Tibial nerve (tissue), 4 donors: Measurements from ENCODE around the gene TAF6. TPM values are rescaled to one million over a fixed set of nuclear protein-coding genes. Genes with fewer than 3 reads are reported as not detected.

ENCODE experiments used
- DNase-seq, 2 donors: peaks; one replicate each; pipeline ENCODE4 v3.0.0-alpha.2; 2019; ENCODE audit warnings: low spot score in 2 of 2
- H3K27ac ChIP-seq, 4 donors: fragments of 200-600 bp; sonication (generic) in 3 of 4; one replicate each; pipeline ENCODE4 v1.5.1; 2017 to 2019; ENCODE audit warnings: mild to moderate bottlenecking in 1 of 4
- H3K27me3 ChIP-seq, 2 donors: fragments of 200-600 bp; sonication (generic) in 1 of 2; one replicate each; pipeline versions ENCODE4 v1.5.1 to v1.6.0; 2017 to 2019
- H3K36me3 ChIP-seq, 3 donors: fragments of 200-600 bp; sonication (generic); one replicate each; pipeline ENCODE4 v1.5.1; 2018 to 2019
- H3K4me1 ChIP-seq, 4 donors: fragments of 200-600 bp; sonication (generic) in 3 of 4; one replicate each; pipeline ENCODE4 v1.5.1; 2017 to 2019
- H3K4me3 ChIP-seq, 4 donors: fragments of 200-600 bp; sonication (generic) in 3 of 4; one replicate each; pipeline ENCODE4 v1.5.1; 2017 to 2019; ENCODE audit warnings: mild to moderate bottlenecking in 1 of 4, moderate library complexity in 1 of 4
- H3K9me3 ChIP-seq, 4 donors: fragments of 200-600 bp; sonication (generic) in 3 of 4; one replicate each; pipeline ENCODE4 v1.5.1; 2017 to 2019
- EP300 ChIP-seq, 2 donors: sonication (generic); formaldehyde crosslinking; IDR thresholded peaks; one replicate each; pipeline ENCODE4 v1.6.1; 2017; ENCODE audit warnings: antibody characterized with exemption in 2 of 2, mild to moderate bottlenecking in 1 of 2
- POLR2A ChIP-seq, 2 donors: fragments of 450-650 bp; IDR thresholded peaks; one replicate each; pipeline ENCODE4 v1.6.1; 2017; ENCODE audit warnings: antibody characterized with exemption in 2 of 2, mild to moderate bottlenecking in 2 of 2, moderate library complexity in 2 of 2
- WGBS, 2 donors: methylation state at CpG; one replicate each; pipeline ENCODE4 v1.1.5; 2018; 5-methylcytosine and 5-hydroxymethylcytosine counted together
- total RNA-seq, 4 donors: library from RNA; depleted of rRNA; stranded (reverse); fragments of >200 nt; gene quantifications; one replicate each; pipeline ENCODE4 v1.1.0, GENCODE V29; 2016
- TF ChIP-seq, protein P1 (sequence below), 5 experiments: fragments of 200-600 bp in 3 of 5; fragments of 450-650 bp in 2 of 5; sonication (generic) in 3 of 5; IDR thresholded peaks; one replicate each; pipeline ENCODE4 v1.5.1; 2016 to 2019; ENCODE audit warnings: antibody characterized with exemption in 5 of 5, mild to moderate bottlenecking in 3 of 5, moderate library complexity in 2 of 5

The TAF6 gene
- total RNA-seq, 4 donors from 2014 or later: 46.1 to 56.9 (median 54.2) TPM

DNA sequence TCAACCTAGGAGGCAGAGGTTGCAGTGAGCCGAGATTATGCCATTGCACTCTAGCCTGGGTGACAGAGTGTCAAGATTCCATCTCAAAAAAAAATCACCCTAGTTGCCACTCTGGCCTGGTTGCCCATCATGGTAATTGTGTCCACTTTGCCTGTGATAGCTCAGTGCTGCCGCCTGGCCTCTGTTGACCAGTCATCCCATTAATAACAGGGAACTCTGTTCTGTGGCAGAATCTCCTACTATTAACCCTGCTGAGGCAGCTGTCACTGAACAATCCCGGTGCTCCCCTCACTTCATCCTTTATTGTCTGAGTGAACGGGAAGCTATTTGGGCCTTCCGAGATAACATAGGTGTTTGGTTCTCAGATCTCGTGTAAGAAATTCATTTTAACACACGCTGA, 52.2 kb downstream of the TAF6 start:
- Histone ChIP-seq H3K9me3 (peaks cover 0 to 20% (median 5%) of the 10 kb centered on the region in 4 donors), H3K36me3 (peaks cover 10 to 98% (median 19%) of the 10 kb centered on the region in 3 donors), H3K4me1 (peaks cover 0 to 20% (median 0%) of the 10 kb centered on the region in 4 donors), H3K4me3 (no peak overlapping the region), H3K27me3 (no peaks in the 10 kb centered on the region), H3K27ac (no peak overlapping the region)
- no peak for DNase-seq
- no peak for TF ChIP-seq EP300 (IDR thresholded peaks at IDR 0.05)
- TF ChIP-seq, protein P1, sequence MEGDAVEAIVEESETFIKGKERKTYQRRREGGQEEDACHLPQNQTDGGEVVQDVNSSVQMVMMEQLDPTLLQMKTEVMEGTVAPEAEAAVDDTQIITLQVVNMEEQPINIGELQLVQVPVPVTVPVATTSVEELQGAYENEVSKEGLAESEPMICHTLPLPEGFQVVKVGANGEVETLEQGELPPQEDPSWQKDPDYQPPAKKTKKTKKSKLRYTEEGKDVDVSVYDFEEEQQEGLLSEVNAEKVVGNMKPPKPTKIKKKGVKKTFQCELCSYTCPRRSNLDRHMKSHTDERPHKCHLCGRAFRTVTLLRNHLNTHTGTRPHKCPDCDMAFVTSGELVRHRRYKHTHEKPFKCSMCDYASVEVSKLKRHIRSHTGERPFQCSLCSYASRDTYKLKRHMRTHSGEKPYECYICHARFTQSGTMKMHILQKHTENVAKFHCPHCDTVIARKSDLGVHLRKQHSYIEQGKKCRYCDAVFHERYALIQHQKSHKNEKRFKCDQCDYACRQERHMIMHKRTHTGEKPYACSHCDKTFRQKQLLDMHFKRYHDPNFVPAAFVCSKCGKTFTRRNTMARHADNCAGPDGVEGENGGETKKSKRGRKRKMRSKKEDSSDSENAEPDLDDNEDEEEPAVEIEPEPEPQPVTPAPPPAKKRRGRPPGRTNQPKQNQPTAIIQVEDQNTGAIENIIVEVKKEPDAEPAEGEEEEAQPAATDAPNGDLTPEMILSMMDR (IDR thresholded peaks at IDR 0.05): no peak
- no peak for TF ChIP-seq POLR2A (IDR thresholded peaks at IDR 0.05)
- WGBS, 2 donors: 86 to 91% methylated on average over 7 of the region's 7 CpGs

DNA sequence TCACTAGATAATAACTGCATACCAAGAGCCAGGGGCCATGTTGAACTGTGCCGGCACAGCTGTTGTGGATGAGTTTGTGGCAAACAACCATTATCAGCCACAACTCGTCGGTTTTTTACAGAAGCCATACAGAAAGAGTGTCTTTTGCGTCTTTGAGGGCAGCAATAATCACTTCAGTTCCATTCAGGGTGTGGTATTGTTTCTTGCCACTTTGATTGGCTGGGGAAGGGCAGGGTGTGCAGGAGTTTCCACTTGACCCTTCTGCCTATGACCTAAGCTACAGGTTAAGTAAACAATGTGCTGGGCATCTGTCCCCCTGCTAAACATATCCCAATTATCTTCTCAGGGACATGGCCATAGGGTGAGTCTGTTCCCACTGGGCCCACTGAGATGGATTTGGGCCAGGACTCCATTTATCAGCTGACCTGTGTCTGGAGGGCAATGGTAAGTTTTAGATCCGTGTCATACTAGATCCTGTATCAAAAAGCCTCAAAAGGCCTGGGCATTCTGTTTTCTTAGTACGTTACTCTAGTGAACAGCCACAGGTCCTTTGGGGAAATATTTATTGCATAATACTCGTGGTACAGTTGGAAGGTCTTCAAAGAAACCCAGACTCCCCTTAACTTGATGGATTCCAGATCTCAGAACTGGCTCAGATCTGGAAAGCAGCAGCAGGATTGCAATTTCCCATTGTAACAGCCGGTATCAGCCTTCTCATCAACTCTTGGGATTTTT, 53.5 kb downstream of the TAF6 start:
- no peak overlapping the region for H3K4me3 ChIP-seq
- H3K9me3 ChIP-seq: peaks cover 0 to 7% (median 0%) of the 10 kb centered on the region in 4 donors
- TF ChIP-seq POLR2A (IDR thresholded peaks at IDR 0.05) (no peak), EP300 (IDR thresholded peaks at IDR 0.05) (peak in 1 of 2 donors; percentile 83)
- peak overlapping the region in 2 of 4 donors; percentile 30 to 46 for H3K27ac ChIP-seq
- H3K36me3 ChIP-seq: peaks cover 0 to 97% (median 9%) of the 10 kb centered on the region in 3 donors
- H3K4me1 ChIP-seq: peaks cover 0 to 20% (median 0%) of the 10 kb centered on the region in 4 donors
- WGBS, 2 donors: 49 to 58% methylated on average over 8 of the region's 8 CpGs
- no peaks in the 10 kb centered on the region for H3K27me3 ChIP-seq
- peak in 1 of 2 donors; percentile 46 for DNase-seq

DNA sequence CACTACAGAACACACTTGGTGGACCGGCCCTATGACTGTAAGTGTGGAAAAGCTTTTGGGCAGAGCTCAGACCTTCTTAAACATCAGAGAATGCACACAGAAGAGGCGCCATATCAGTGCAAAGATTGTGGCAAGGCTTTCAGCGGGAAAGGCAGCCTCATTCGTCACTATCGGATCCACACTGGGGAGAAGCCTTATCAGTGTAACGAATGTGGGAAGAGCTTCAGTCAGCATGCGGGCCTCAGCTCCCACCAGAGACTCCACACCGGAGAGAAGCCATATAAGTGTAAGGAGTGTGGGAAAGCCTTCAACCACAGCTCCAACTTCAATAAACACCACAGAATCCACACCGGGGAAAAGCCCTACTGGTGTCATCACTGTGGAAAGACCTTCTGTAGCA, 55.0 kb downstream of the TAF6 start:
- Histone ChIP-seq H3K4me1 (peaks cover 0 to 20% (median 0%) of the 10 kb centered on the region in 4 donors), H3K9me3 (no peaks in the 10 kb centered on the region), H3K27ac (no peak overlapping the region), H3K4me3 (no peak overlapping the region), H3K36me3 (peaks cover 0 to 97% (median under 1%) of the 10 kb centered on the region in 3 donors), H3K27me3 (no peaks in the 10 kb centered on the region)
- DNase-seq: no peak
- WGBS, 2 donors: 82 to 91% methylated on average over 9 of the region's 9 CpGs
- no peak for TF ChIP-seq EP300 (IDR thresholded peaks at IDR 0.05)
- TF ChIP-seq, protein P1 (IDR thresholded peaks at IDR 0.05): no peak
- no peak for TF ChIP-seq POLR2A (IDR thresholded peaks at IDR 0.05)

DNA sequence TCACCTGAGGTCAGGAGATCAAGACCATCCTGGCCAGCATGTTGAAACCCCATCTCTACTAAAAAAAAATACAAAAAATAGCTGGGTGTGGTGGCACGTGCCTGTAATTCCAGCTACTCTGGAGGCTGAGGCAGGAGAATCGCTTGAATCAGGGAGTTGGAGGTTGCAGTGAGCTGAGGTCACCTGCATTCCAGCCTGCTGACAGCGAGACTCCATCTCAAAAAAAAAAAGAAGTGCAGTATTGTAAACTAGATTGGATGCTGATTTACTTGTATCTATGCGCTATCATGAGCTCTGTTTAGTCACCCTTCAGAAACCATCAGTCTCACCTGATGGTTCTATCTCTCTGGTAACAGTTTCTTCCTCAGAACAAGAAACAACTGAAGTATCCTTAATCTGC, 55.8 kb downstream of the TAF6 start:
- WGBS, 2 donors: 82 to 88% methylated on average over 4 of the region's 4 CpGs
- no peak for DNase-seq
- Histone ChIP-seq H3K27ac (no peak overlapping the region), H3K4me1 (peaks cover 0 to 20% (median 0%) of the 10 kb centered on the region in 4 donors), H3K4me3 (no peak overlapping the region), H3K9me3 (no peaks in the 10 kb centered on the region), H3K27me3 (no peaks in the 10 kb centered on the region), H3K36me3 (peaks cover 3 to 97% (median 6%) of the 10 kb centered on the region in 3 donors)
- TF ChIP-seq, protein P1 (IDR thresholded peaks at IDR 0.05): no peak
- TF ChIP-seq EP300 (IDR thresholded peaks at IDR 0.05): no peak
- TF ChIP-seq POLR2A (IDR thresholded peaks at IDR 0.05): no peak

DNA sequence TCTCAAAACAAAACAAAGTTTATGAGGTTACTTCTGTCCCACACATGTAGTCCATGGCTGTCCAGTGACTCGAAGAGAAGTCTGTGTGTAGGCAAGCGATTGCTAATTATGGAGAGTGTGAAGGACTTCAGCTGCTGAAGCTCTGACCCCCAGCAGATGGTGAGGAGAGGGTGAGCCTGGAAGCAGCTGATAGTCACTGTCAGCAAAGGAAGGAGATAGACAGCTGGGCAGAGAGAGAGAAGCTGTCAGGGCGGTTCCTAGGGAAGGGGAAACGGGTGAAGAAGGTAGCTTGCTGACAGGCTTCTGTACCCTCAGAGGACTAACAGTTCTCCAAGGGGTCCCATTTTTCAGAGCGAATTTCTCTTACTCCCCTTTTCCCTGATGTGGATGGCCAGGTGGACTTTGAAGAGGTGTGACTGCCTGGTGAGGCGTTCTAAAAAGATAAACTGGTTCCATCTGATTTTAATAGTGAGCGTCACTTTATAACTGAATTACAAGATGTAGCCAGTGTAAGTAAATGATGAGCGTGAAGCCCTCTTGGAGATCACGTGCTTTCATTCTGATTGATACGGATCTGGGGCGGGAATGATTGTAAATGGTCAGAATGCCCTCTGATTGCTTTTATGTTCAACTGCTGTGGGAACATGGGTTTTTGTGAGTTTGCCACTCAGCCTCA, 57.5 kb downstream of the TAF6 start:
- no peaks in the 10 kb centered on the region for H3K9me3 ChIP-seq
- TF ChIP-seq, protein P1 (IDR thresholded peaks at IDR 0.05): no peak
- no peak for TF ChIP-seq POLR2A (IDR thresholded peaks at IDR 0.05)
- TF ChIP-seq EP300 (IDR thresholded peaks at IDR 0.05): no peak
- H3K27ac ChIP-seq: no peak overlapping the region
- 88 to 94% methylated on average over 11 of the region's 11 CpGs for WGBS, 2 donors
- peaks cover 7 to 98% (median 11%) of the 10 kb centered on the region in 3 donors for H3K36me3 ChIP-seq
- H3K27me3 ChIP-seq: no peaks in the 10 kb centered on the region
- H3K4me1 ChIP-seq: peaks cover 0 to 18% (median 0%) of the 10 kb centered on the region in 4 donors
- H3K4me3 ChIP-seq: no peak overlapping the region
- DNase-seq: no peak
